Stomach (tissue), 9 donors: Measurements from ENCODE around the gene RSU1. TPM values are rescaled to one million over a fixed set of nuclear protein-coding genes. Genes with fewer than 3 reads are reported as not detected.

Experiments used
- DNase-seq, 2 donors: peaks; one replicate each; pipeline versions ENCODE4 v3.0.0 to v3.0.0-alpha.2; 2013 to 2019
- H3K27ac ChIP-seq, 5 donors: fragments of 200-600 bp in 4 of 5; sonication (generic) in 4 of 5; one replicate each; pipeline ENCODE4 v1.5.1; 2013 to 2019; ENCODE audit warnings: mild to moderate bottlenecking in 1 of 5, moderate library complexity in 1 of 5
- H3K27me3 ChIP-seq, 3 donors: fragments of 200-600 bp; sonication (generic); one replicate each; pipeline ENCODE4 v1.5.1; 2017 to 2019; ENCODE audit warnings: mixed run types in 1 of 3
- H3K36me3 ChIP-seq, 4 donors: fragments of 200-600 bp; sonication (generic); 1 replicate in 3 of 4; 2 replicates in 1 of 4; pipeline ENCODE4 v1.5.1; 2016 to 2019
- H3K4me1 ChIP-seq, 4 donors: fragments of 200-600 bp; sonication (generic); one replicate each; pipeline ENCODE4 v1.5.1; 2016 to 2019
- H3K4me3 ChIP-seq, 4 donors: fragments of 200-600 bp; sonication (generic) in 3 of 4; one replicate each; pipeline ENCODE4 v1.5.1; 2016 to 2019; ENCODE audit warnings: mild to moderate bottlenecking in 1 of 4
- H3K9me3 ChIP-seq, 4 donors: fragments of 200-600 bp; sonication (generic); one replicate each; pipeline ENCODE4 v1.5.1; 2016 to 2019
- EP300 ChIP-seq: sonication (generic); formaldehyde crosslinking; IDR thresholded peaks from one replicate; pipeline ENCODE4 v1.6.1; 2017; ENCODE audit warnings: antibody characterized with exemption
- POLR2A ChIP-seq, 4 donors: fragments of 450-650 bp; IDR thresholded peaks; one replicate each; pipeline ENCODE4 v1.6.1; 2016; ENCODE audit warnings: antibody characterized with exemption in 4 of 4, control low read depth in 2 of 4, mild to moderate bottlenecking in 1 of 4, moderate library complexity in 1 of 4
- POLR2AphosphoS5 ChIP-seq, 3 donors: sonication (generic); formaldehyde crosslinking; IDR thresholded peaks; one replicate each; pipeline ENCODE4 v1.6.1; 2016; ENCODE audit warnings: antibody characterized with exemption in 3 of 3
- WGBS, 5 donors: extraction: QIAGEN DNeasy Blood & Tissue Kit in 3 of 5; methylation state at CpG; one replicate each; pipeline versions ENCODE4 v1.1.5 to v1.1.7; 2013 to 2018; 5-methylcytosine and 5-hydroxymethylcytosine counted together
- intact Hi-C: fragments of 100-400 bp; cut with DNase I; formaldehyde crosslinking; loops from one replicate; pipeline ENCODE4 v1.15.1; 2023; ENCODE audit warnings: low total_unique reads
- polyA plus RNA-seq, 3 donors: library from polyadenylated mRNA; stranded (reverse); fragments of 200-250 nt; gene quantifications; one replicate each; pipeline ENCODE4 v1.2.3, GENCODE V29; 2013
- total RNA-seq, 5 donors: library from RNA; depleted of rRNA; stranded (reverse); fragments of >200 nt; gene quantifications; one replicate each; pipeline versions ENCODE4 v1.1.0 to v1.2.3, GENCODE V29; 2014 to 2016
- TF ChIP-seq, protein P1 (sequence below), 7 experiments: fragments of 450-650 bp in 4 of 7; fragments of 200-600 bp in 3 of 7; sonication (generic) in 3 of 7; IDR thresholded peaks; one replicate each; pipeline ENCODE4 v1.5.1; 2016 to 2019; ENCODE audit warnings: antibody characterized with exemption in 7 of 7, control low read depth in 2 of 7, mild to moderate bottlenecking in 1 of 7
- donor health status: healthy with polysubstance abuse.
- donor health status: Bipolar disorder and iron deficiency.
- donor health status: healthy.

RSU1 gene
- total and polyA plus RNA-seq, 8 donors = 8.7 to 43.8 (median 40.4) TPM

DNA sequence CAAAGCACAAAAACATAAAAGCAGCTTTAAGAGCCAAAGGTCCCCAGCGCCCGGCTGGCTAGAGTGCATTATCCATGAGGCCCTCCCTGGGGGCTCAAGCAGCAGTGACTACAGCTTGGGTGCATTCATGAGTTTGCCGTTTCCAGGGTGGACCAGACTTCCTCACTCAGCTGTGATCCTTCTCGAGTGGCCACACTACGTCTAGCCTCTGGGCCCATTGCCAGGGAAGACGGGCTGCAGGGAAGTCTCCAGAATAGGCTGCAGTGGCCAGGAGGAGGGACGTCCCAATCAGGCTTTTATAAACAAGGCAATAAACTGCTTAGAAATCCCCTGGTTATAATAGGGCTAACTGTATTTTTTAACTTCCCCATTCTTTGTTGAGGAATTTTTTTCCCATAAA, 206.2 kb downstream of the RSU1 start:
- intact Hi-C loops = no loop called here
- no peaks in the 10 kb centered on the region for H3K36me3 ChIP-seq
- H3K4me3 ChIP-seq = no peak overlapping the region
- H3K27ac ChIP-seq = no peak overlapping the region
- H3K4me1 ChIP-seq = no peaks in the 10 kb centered on the region
- TF ChIP-seq POLR2A (IDR thresholded peaks at IDR 0.05) (no peak), EP300 (no peak), POLR2AphosphoS5 (IDR thresholded peaks at IDR 0.05) (no peak)
- TF ChIP-seq, protein P1, sequence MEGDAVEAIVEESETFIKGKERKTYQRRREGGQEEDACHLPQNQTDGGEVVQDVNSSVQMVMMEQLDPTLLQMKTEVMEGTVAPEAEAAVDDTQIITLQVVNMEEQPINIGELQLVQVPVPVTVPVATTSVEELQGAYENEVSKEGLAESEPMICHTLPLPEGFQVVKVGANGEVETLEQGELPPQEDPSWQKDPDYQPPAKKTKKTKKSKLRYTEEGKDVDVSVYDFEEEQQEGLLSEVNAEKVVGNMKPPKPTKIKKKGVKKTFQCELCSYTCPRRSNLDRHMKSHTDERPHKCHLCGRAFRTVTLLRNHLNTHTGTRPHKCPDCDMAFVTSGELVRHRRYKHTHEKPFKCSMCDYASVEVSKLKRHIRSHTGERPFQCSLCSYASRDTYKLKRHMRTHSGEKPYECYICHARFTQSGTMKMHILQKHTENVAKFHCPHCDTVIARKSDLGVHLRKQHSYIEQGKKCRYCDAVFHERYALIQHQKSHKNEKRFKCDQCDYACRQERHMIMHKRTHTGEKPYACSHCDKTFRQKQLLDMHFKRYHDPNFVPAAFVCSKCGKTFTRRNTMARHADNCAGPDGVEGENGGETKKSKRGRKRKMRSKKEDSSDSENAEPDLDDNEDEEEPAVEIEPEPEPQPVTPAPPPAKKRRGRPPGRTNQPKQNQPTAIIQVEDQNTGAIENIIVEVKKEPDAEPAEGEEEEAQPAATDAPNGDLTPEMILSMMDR (IDR thresholded peaks at IDR 0.05) = no peak
- peaks cover 0 to 12% (median 0%) of the 10 kb centered on the region in 4 donors for H3K9me3 ChIP-seq
- 32 to 75% (median 64%) methylated on average over 6 to 7 of the region's 7 CpGs for WGBS, 5 donors
- H3K27me3 ChIP-seq = no peaks in the 10 kb centered on the region
- DNase-seq = peak in 1 of 2 donors; percentile 57

DNA sequence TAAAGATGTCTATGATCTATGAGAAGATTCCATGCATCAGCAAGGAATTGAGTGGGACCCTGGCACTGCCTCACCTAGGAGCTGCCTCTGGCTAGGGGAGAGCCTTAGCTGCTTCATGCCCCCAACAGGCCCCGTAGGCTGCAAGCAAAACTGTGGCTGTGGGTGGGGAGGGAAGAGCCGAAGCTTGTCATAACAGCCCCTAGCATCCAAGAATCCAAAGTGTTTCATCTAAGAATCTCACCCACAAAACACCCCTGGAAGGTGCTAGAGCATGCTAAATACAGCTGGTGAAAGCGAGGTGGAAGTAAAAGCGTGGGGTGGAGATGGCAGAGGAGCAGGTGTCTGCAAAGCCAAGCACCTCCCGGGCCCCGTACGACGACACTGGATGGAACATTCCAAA, 208.0 kb downstream of the RSU1 start:
- H3K4me1 ChIP-seq = no peaks in the 10 kb centered on the region
- intact Hi-C loops = no loop called here

DNA sequence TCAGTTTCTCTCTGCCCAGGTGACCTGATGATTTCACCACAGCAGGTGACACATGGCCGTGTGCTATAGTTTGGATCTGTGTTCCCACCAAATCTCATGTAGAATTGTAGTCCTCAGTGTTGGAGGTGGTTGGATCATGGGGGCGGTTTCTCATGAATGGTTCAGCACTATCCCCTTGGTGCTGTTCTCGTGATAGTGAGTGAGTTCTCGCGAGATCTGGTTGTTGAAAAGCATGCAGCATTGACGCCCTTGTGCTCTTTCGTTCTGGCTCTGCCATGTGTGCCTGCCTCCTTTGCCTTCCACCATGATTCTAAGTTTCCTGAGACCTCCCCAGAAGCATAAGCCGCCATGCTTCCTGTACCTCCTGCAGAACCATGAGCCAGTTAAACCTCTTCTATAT, 210.3 kb downstream of the RSU1 start:
- Histone ChIP-seq H3K27ac (no peak overlapping the region), H3K4me1 (no peaks in the 10 kb centered on the region), H3K27me3 (no peaks in the 10 kb centered on the region), H3K9me3 (no peaks in the 10 kb centered on the region), H3K36me3 (peaks cover 0 to 6% (median 0%) of the 10 kb centered on the region in 4 donors), H3K4me3 (no peak overlapping the region)
- WGBS, 5 donors = 92 to 97% (median 97%) methylated on average over 8 of the region's 8 CpGs
- DNase-seq = no peak
- intact Hi-C loops = no loop called here
- no peak for TF ChIP-seq POLR2A (IDR thresholded peaks at IDR 0.05)
- no peak for TF ChIP-seq EP300
- TF ChIP-seq, protein P1 (IDR thresholded peaks at IDR 0.05) = no peak
- no peak for TF ChIP-seq POLR2AphosphoS5 (IDR thresholded peaks at IDR 0.05)

More for the DNA sequence above, 208.0 kb downstream of the RSU1 start:
- DNase-seq = no peak
- Histone ChIP-seq H3K9me3 (no peaks in the 10 kb centered on the region), H3K27ac (no peak overlapping the region), H3K27me3 (no peaks in the 10 kb centered on the region), H3K4me3 (no peak overlapping the region), H3K36me3 (peaks cover 0 to 6% (median 0%) of the 10 kb centered on the region in 4 donors)
- TF ChIP-seq, protein P1 (IDR thresholded peaks at IDR 0.05) = no peak
- TF ChIP-seq POLR2AphosphoS5 (IDR thresholded peaks at IDR 0.05) = no peak
- no peak for TF ChIP-seq POLR2A (IDR thresholded peaks at IDR 0.05)
- no peak for TF ChIP-seq EP300
- 91 to 96% (median 94%) methylated on average over 8 of the region's 8 CpGs for WGBS, 5 donors

DNA sequence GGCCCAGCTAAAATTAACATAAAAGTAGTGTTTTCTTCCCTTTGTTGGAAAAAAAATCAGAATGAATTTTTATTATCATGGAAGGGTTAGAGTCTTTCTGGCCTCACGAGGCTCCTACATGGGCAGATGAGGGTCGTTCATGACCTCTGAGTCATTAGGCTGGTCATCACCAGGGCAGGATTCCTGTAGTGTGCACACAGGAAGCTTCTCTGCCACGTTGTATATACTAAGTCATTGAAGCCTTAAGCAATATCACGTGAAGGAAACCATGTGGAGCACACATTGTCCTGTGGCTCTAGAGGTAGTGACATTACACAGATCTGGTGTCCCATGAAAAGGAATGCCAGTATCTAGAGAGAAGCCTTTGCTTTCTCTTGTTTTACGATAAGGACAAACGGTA, 210.8 kb downstream of the RSU1 start:
- peaks cover 0 to 6% (median 0%) of the 10 kb centered on the region in 4 donors for H3K36me3 ChIP-seq
- DNase-seq = no peak
- H3K4me1 ChIP-seq = no peaks in the 10 kb centered on the region
- no peak overlapping the region for H3K4me3 ChIP-seq
- 87 to 92% (median 90%) methylated on average over 6 of the region's 6 CpGs for WGBS, 5 donors
- intact Hi-C loops = no loop called here
- no peaks in the 10 kb centered on the region for H3K9me3 ChIP-seq
- no peaks in the 10 kb centered on the region for H3K27me3 ChIP-seq
- no peak for TF ChIP-seq EP300
- TF ChIP-seq, protein P1 (IDR thresholded peaks at IDR 0.05) = no peak
- no peak for TF ChIP-seq POLR2A (IDR thresholded peaks at IDR 0.05)
- no peak for TF ChIP-seq POLR2AphosphoS5 (IDR thresholded peaks at IDR 0.05)
- H3K27ac ChIP-seq = no peak overlapping the region
